ENCODE measurements around the gene GPHA2. TPM values are rescaled to one million over a fixed set of nuclear protein-coding genes. Genes with fewer than 3 reads are reported as not detected.

The GPHA2 gene
- total RNA-seq, 1 donor from 2014 or later: not detected

DNA sequence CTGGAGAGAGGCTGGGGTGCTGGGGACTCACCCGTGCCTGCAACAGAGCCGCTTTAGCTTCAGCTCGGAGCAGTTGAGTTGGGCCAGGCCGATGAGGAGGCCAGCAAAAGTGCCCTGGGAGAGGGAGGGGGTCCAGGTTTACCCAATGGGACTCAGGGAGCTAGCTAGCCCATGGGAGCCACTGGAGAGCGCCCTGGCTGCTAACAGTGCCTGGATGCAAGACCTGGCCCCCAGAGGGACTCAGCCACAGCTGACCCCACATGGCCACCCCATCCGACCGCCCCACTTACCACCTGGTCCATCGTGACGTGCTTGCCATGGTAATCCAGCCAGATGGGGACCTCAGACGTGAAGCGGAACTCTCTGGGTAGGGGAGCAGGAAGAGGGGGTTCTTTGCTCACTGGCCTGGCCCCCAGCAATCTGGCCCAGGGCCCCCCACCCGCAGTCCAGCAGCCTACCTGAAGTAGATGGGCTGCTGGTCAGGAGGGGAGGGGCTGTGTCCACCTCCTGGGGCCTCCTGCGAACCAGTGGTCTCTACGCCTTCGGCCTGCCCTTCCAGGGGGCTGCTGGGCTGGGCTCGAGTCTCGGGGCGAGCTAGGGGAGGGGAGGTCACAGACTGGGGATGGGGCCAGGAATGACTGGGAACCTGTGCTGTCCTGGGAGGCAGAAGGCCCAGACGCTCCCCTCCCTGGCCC lies 38.2 kb downstream of the GPHA2 start:
- intact Hi-C loops (cut with DNase I): no loop called here
- no peak for DNase-seq
- ATAC-seq (ENCODE audit: poor library complexity): no peak

DNA sequence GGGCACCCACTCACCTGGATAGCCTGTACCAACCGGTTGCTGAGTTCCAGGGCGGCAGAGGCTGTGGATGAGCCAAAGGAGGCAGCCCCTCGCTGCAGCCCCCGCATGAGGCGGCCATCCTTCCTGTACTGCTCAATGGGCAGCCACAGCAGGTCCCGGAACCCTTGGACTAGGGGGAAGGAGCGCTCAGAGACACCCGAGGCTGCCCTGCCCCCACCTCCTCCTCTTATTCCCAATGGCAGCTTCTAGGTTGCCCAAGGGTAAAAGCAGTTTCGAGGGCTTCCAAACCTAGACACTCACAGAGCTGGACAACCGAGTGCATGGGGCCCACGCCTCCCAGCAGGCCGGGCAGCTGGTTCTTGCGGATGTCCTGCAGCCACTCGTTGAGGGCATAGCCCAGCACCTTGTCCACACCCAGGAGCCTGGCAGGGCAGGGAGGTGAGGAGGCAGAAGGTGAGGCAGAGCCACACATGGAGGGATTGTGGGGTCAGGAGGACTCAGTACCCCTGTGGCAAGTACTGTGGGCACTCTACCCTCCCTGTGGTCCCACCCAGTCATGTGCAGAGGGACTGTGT lies 39.2 kb downstream of the GPHA2 start:
- no peak for DNase-seq
- ATAC-seq (ENCODE audit: poor library complexity): no peak
- intact Hi-C loops (cut with DNase I): no loop called here

DNA sequence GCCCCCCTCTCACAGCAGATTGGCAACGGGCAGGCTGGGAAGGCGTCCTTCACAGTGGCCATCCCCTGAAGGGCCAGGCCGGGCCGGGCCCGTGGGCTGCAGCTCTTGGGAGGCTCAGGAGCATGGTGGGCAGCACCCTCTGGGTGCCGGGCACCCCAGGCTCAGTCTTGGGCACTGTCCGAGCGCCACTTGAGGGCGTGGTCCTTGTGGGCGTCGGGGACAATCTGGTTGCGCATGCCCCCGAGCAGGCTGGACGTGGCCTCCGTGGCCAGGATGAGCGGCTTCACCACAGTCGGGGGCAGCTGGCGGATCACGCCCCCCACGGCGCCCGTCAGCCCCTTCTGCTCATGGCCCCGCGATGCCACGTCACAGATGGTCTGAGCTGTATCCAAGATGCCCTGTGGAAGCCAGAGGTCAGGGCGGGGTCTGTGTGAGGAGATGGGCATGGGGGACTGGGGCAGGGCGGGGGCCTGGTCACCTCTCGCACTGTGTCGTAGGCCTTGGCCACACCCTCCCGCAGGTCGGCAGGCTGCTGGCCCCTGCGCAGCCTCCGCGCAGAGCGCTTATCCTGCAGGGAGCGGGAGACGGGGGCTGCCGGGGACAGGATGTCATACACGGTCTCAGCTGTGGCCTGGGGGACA lies 40.8 kb downstream of the GPHA2 start:
- peak; percentile 2 for ATAC-seq (ENCODE audit: poor library complexity)
- intact Hi-C loops (cut with DNase I): loop anchor here (1.0 kb wide), 1 partner anchor 48 kb away; no protein-coding TSS in a partner anchor

DNA sequence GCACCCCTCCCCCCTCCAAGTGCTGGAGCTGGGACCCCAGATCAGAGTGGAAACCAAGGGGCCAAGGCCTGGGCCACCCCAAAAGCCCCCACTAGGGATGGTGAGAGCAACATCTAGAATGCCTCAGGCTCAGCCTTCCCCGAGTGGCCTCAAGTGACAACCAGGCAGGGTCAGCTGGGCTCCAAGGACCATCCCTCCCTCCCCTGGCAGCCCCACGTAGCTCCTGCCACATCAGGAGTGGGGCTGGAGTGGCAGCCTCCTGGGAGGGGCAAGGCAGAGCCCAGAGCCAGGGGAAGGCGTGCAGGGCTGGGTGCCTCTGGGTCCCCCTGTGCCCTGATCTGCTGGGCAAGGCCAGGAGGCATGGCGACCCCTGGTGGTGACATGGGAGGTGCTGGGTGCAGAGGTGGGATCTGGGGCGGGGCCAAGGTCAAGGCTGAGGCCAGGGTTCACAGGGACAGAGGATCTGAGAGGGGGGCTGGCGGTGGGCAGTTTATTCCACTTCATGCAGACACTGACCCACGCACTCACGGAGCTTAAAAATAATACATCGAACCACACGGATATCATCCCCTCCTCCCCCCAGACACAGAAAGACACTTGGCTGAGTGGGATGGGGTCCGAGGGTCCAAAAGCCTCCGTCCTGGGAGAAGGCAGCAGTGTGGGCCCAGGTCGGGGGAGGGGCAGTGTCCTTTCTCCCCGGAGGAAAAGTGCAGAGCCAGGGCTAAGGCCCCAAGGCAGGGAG lies 41.5 kb downstream of the GPHA2 start:
- peak; percentile 95 for DNase-seq
- peak; percentile 86 for ATAC-seq (ENCODE audit: poor library complexity)
- intact Hi-C loops (cut with DNase I): loop anchor here (1.0 kb wide), 1 partner anchor 47 kb away; no protein-coding TSS in a partner anchor

More for the DNA sequence above, 40.8 kb downstream of the GPHA2 start:
- DNase-seq: no peak

DNA sequence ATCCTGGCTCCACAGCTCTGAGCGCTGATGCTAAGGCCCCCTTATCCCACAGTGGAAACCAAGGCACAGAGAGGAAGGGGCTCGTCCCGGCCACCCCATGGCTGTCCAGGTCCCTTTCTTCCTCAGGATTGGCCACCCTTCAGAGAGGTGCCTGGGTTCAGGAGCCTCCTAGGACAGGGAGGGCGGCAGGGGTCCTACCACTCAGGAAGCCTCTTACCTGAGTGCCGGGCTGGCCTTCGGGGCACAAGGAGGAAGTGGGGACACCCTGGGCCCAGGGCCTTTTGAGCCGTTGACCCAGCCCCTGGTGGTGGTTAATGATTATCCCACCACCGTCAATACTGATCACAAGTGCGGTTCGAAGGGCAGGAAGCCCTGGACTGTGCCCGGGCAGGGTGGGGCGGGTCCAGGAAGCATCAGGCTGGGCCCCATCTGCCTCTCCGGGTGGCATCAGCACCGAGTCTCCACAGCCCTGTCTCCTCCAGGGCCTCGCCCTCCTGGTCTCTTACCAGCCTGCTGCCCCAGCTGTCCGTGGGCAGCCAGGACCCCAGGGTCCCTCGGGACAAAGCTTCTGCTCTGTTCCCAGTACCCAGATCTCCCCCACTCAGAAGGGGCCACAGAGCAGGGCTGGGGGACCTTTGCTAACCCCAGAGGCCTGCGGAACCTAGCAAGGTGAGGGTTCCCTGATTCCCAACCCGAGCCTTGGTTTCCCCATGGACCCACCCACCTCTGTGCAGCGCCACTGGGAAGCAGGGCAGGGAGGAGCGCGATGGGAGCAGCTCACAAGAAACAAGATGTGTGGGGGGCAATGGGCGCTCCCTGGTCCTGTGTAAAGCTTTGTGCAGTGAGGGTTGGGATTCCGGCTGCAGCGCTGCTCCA lies 42.3 kb downstream of the GPHA2 start:
- intact Hi-C loops (cut with DNase I): loop anchor here (1.0 kb wide), 1 partner anchor 46 kb away; no protein-coding TSS in a partner anchor
- no peak for DNase-seq
- ATAC-seq (ENCODE audit: poor library complexity): peak; percentile 7

DNA sequence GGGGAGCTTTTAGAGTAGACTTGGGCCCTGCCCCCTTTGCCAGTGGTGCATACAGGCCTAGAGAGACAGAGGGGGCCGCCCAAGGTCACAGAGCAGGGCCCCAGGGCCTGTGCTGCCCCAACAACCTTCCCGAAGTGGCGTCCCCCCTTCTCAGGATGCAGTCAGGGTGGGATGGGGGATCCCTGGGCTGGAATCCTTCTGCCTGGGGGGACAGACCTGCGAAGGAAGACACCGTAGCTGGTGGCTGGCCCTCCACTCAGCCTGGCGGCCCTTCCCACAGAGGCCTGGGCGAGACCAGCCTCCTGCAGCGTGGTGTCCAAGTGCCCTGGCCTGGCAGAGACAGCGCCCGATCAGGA lies 42.9 kb downstream of the GPHA2 start:
- ATAC-seq (ENCODE audit: poor library complexity): no peak

DNA sequence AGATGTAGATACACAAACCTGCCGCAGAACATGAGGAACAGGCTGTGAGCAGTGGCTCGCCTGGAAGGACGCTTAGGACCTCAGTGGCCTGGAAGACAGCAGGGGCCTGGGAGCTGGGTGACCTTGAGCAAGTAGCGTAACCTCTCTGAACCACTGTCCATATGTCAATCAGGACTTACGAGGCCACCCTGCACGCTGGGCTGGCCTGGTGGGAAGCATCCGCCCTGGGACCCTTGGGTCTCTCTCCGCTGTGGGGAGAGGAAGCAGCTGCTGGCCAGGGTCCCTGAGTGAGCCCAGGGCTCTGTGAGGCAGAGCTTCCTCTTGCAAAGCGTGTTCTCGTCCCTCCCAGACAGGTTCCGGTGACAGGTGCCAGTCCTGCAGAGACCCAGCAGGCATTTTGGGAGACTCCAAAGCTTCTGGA lies 43.3 kb downstream of the GPHA2 start:
- intact Hi-C loops (cut with DNase I): no loop called here
- ATAC-seq (ENCODE audit: poor library complexity): no peak
- DNase-seq: no peak

More for the DNA sequence above, 42.9 kb downstream of the GPHA2 start:
- no peak for DNase-seq
- intact Hi-C loops (cut with DNase I): no loop called here

DNA sequence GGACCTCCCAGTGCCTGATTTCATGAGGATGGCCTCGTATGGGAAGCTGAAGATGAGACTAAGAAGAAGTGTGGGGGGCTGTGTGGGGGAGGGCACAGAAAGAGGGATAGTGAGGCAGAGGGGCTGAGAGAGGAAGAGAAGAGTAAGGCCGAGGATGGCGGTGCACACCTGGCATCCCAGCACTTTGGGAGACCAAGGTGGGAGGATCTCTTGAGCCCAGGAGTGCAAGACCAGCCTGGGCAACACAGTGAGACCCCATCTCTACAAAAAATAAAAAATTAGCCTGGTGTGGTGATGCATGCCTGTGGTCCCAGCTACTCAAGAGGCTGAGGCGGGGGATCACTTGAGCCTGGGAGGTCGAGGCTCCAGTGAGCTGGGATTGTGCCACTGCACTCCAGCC lies 43.8 kb downstream of the GPHA2 start:
- ATAC-seq (ENCODE audit: poor library complexity) (no peak), DNase-seq (no peak)
- intact Hi-C loops (cut with DNase I): no loop called here

DNA sequence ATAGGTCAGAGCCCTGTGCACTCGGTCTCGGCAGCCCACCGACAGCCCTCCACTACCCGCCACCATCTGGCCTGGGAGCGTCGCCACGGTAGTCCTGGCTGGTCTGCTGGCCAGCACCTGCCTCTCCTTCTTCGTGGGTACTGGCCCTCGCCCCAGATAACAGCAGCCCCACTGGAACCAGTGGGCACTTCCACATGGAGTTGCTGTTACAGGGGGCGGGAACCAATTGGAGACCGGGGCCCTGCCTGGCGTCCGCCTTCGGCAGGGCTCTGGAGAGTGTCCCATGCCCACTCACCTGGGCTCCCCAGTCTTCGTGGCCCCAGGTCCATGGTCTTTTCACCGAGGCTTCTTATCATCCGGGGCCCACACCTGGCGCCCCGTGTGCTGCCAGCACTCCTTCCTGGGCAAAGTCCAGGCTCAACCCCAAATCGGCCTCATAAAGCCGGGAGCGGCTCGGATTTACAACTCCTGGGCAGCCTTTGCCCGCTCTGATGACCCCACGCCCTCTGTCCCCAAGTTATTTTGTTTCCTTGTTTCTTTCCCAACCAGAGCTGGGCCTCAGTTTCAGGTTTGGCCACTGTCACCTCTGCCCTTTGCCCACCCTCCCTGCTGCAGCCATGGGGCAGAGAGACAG lies 44.4 kb downstream of the GPHA2 start:
- intact Hi-C loops (cut with DNase I): no loop called here
- ATAC-seq (ENCODE audit: poor library complexity): no peak

DNA sequence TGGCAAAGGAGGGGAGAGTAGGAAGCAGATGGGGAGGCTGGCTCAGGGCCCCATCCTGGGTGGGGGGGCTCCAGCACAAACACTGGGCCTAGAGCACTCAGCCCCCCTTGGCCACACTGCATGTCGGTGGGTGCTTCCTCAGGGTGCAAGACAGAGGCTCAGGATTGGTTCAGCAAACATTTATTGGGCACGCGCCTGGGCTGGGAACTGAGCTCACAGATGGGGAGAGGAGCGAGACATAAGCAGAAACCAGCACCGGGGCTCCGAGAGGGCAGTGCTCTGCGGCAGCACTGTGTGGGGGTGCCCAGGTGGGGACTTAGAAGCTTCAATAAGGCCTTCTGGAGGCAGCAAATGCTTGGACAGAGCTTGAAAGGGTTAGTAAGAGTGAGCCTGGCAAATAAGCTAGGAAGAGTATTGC lies 45.2 kb downstream of the GPHA2 start:
- intact Hi-C loops (cut with DNase I): no loop called here
- DNase-seq (no peak), ATAC-seq (ENCODE audit: poor library complexity) (no peak)

More for the DNA sequence above, 44.4 kb downstream of the GPHA2 start:
- DNase-seq: no peak

DNA sequence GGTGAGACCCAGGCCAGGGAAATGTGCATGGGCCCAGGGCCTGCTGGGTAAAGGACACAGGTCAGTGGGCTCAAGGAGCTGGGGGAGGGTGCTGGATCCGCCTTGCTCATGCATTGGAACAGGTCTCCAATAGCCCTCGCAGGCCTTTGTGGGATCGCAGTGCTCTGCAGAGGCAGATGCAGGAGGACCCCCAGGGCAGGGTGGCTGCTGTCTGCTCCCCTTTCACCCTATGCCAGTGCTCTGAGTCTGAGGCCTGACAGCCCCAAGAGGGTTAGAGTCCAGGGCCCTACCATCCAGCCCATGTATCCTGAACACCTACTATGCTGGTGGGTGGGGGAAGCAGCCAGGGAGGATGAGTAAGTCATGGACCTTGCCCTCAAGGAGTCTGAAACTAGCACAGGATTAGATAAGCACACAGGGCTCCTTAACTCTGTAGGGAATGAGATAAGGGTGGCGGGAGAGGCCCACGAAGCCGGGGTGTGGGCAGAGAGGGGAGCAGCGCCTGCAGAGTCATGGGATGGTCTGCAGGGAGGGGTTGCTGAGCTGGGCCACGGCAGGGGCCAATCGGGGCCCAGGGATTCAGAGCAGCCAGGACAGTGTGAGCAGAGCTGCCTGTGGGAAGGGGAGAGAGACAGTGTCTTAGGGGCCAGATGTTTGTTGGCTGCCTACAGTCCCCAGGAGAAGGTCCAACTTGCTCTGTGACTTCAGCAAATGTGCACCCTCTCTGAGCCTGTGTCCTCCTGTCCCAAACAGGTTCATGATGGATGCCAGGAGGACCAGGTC lies 46.8 kb downstream of the GPHA2 start:
- ATAC-seq (ENCODE audit: poor library complexity): no peak
- DNase-seq: no peak
- intact Hi-C loops (cut with DNase I): no loop called here

DNA sequence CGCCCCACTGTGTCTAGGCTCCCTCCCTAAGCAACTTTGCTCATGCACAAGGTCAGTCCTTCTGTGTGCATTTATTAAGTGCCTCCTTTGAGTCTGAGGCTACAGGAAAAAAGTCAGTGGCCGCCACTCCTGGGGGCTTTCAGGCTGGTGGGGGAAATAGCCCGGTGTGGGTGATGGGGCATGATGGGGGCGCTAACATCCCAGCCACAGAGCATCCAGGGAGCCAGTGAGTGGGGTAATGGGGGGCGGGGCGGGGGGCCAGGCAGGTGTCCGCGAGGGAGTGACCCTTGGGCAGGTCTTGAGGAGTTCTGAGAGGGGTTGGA lies 47.3 kb downstream of the GPHA2 start:
- no peak for ATAC-seq (ENCODE audit: poor library complexity)
- intact Hi-C loops (cut with DNase I): no loop called here
- DNase-seq: no peak

DNA sequence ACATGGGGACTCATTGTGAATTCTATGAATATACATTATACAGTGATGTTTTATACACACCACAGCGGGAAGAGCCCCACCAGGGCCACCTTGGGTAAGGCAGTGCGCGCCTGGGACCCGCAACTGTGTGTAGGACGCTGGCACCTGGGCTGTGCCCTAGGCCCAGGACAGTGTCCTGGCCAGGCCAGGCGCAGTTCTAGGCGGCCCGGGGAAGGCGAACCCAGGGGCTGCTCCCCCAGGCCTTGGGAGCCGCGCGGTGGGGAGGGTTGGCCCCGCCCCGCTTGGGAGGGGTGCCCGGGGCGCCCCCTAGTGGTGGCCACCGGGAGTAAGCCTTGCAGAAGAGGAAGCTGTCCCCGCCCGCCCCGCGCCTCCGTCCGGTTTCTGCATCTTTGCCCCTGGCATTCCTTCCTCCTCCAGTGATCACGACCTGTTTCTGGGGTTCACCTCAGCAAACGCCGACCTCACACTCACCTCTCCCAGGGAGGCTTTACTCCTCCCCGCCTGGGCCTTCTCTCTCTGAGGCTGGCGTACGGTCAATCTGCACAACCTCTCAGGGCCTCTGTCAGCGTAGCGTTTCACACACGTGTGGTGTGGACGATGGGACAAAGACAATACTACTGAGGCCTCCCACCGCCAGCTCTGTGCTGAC lies 47.8 kb downstream of the GPHA2 start:
- ATAC-seq (ENCODE audit: poor library complexity) (peak; percentile 94), DNase-seq (peak; percentile 91)
- intact Hi-C loops (cut with DNase I): no loop called here

DNA sequence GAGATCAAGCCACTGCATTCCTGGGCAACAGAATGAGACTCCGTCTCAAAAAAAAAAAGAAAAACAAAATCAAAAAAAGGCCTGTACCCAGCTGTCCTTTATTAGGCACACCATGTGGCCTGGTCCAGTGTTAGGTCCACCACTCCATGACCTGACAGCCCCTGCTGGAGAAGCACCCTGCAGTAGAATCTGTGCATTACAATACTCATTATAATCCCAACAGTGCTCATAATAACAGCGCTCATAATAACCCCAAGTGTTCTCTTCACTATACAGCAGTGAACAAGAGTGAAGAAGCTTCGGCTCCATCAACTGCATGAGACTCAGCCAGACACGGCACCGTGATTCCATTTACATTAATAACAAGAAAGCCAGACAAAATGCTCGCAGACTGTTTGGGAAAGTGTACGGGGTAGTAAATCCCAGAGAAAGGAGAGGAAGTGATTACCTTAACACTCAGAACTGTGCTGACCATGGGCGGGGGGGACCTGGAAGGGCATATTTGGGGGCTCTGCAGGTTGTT lies 48.4 kb downstream of the GPHA2 start:
- ATAC-seq (ENCODE audit: poor library complexity) (no peak), DNase-seq (no peak)
- intact Hi-C loops (cut with DNase I): no loop called here

DNA sequence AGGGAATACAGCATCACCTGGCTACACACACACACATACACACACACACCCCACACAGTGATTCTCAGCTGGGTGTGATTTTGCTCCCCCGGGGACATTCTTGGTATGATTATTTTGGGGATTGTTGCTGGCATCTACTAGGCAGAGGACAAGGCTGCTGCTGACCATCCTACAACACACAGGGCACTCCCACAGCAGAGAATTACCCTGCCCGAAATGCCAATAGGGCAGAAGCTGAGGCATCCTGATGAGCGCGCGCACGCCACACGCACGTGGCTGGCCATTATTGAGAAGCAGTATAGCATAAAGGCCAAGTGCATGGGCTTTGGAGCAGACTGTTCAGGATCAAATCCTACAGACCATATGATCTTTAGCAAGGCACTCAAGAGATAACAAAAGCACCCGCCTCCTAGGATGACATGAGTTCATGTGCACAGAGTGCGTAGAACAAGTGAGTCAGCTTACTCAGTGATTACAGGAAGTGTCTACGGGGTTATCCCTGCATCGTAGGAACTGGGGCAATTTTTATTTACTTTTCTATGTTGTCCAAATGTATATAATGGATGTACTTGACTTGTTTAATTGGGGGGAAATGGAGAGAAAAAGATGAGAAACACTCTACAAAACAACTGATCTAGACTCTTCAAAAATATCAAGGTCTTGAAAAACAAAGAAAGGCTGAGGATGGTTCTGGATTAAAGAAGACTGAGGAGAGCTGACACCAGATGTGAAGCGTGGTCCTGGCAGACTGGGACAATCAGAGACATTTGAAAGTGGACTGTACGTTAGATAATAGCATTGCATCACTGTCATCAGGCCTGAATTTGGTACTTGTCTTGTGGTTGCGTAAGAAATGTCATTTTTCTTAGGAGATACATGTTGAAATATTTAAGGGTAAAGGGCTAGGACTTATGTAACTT lies 50.1 kb downstream of the GPHA2 start:
- no peak for ATAC-seq (ENCODE audit: poor library complexity)
- intact Hi-C loops (cut with DNase I): no loop called here

More for the DNA sequence above, 50.1 kb downstream of the GPHA2 start:
- DNase-seq: no peak
